Body of pancreas (tissue), 4 donors: ENCODE results near the gene BTAF1. TPM values are rescaled to one million over a fixed set of nuclear protein-coding genes. Genes with fewer than 3 reads are reported as not detected.

Experiments used
- ATAC-seq: fragments of 150-250 bp; one replicate; pipeline ENCODE4 v1.9.1; 2016
- DNase-seq, 4 donors: peaks; one replicate each; pipeline ENCODE4 v3.0.0-alpha.2; 2019
- H3K27ac ChIP-seq, 4 donors: fragments of 200-600 bp; sonication (generic); 1 replicate in 3 of 4; 2 replicates in 1 of 4; pipeline versions ENCODE4 v1.5.1 to v1.6.1; 2016 to 2019; ENCODE audit warnings: mild to moderate bottlenecking in 1 of 4, mixed read lengths in 1 of 4, moderate library complexity in 1 of 4
- H3K27me3 ChIP-seq, 2 donors: fragments of 200-600 bp; sonication (generic); one replicate each; pipeline ENCODE4 v1.6.0; 2016; ENCODE audit warnings: mild to moderate bottlenecking in 1 of 2
- H3K36me3 ChIP-seq, 2 donors: fragments of 200-600 bp; sonication (generic); replicated peaks in 1 of 2; 2 replicates each; pipeline ENCODE4 v1.5.1; 2016; ENCODE audit warnings: low read depth in 2 of 2; ENCODE audit not compliant: insufficient read depth in 1 of 2
- H3K4me1 ChIP-seq: fragments of 200-600 bp; sonication (generic); one replicate; pipeline ENCODE4 v1.6.0; 2016
- H3K4me3 ChIP-seq, 2 donors: fragments of 200-600 bp; sonication (generic); 1 replicate in 1 of 2; 2 replicates in 1 of 2; pipeline ENCODE4 v1.5.1; 2016 to 2019
- H3K9me3 ChIP-seq, 3 donors: fragments of 200-600 bp; sonication (generic); 1 replicate in 2 of 3; 2 replicates in 1 of 3; pipeline ENCODE4 v1.5.1; 2016
- CTCF ChIP-seq, 7 experiments: fragments of 450-650 bp in 4 of 7; fragments of 200-600 bp in 3 of 7; sonication (generic) in 3 of 7; IDR thresholded peaks; one replicate each; pipeline ENCODE4 v1.5.1; 2016 to 2019; ENCODE audit warnings: antibody characterized with exemption in 7 of 7
- POLR2A ChIP-seq, 3 donors: fragments of 450-650 bp; IDR thresholded peaks; one replicate each; pipeline ENCODE4 v1.6.1; 2016; ENCODE audit warnings: antibody characterized with exemption in 3 of 3, mild to moderate bottlenecking in 2 of 3
- WGBS, 2 donors: methylation state at CpG; one replicate each; pipeline ENCODE4 v1.1.5; 2017; 5-methylcytosine and 5-hydroxymethylcytosine counted together
- intact Hi-C: fragments of 100-400 bp; cut with DNase I; formaldehyde crosslinking; loops from one replicate; pipeline ENCODE4 v1.15.1; 2023
- total RNA-seq, 2 donors: library from RNA; depleted of rRNA; stranded (reverse); fragments of >200 nt; gene quantifications; one replicate each; pipeline ENCODE4 v1.1.0, GENCODE V29; 2016

The BTAF1 gene
- total RNA-seq, 2 donors from 2014 or later = 30.0 to 39.7 TPM

DNA sequence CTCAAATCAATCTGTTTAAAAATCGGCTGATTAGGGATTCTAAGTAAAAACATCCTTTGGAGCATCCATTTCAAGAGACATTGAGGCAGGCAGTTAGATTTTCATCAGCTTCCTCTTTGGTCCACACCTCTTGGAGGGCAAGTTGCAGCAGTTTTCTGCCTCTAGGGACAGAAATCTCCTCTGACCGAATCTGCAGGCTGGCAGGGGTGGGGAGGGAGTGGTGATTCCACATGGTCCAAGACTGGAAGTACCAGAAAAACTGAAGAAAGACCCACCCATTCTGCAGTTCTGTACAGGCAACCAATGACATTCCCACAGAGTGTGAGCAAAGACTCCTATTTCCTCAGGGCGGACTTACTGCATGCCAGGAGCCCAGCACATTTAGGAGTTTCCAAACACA lies 43.3 kb upstream of the BTAF1 start:
- intact Hi-C loops = no loop called here
- H3K4me3 ChIP-seq = no peak overlapping the region
- no peaks in the 10 kb centered on the region for H3K9me3 ChIP-seq
- no peak overlapping the region for H3K27ac ChIP-seq
- 38 to 43% methylated on average over 3 of the region's 3 CpGs for WGBS, 2 donors
- DNase-seq (no peak), ATAC-seq (no peak)
- TF ChIP-seq POLR2A (IDR thresholded peaks at IDR 0.05) = no peak
- TF ChIP-seq CTCF (IDR thresholded peaks at IDR 0.05) = no peak
- no peaks in the 10 kb centered on the region for H3K27me3 ChIP-seq
- no peaks in the 10 kb centered on the region for H3K4me1 ChIP-seq
- H3K36me3 ChIP-seq = no peaks in the 10 kb centered on the region

GRCh38 chr10:91883549-91884444 lies 39.8 kb upstream of the BTAF1 start:
- intact Hi-C loops = no loop called here
- no peak for TF ChIP-seq CTCF (IDR thresholded peaks at IDR 0.05)
- TF ChIP-seq POLR2A (IDR thresholded peaks at IDR 0.05) = no peak
- Histone ChIP-seq H3K27ac (no peak overlapping the region), H3K9me3 (no peaks in the 10 kb centered on the region), H3K27me3 (no peaks in the 10 kb centered on the region), H3K36me3 (no peaks in the 10 kb centered on the region), H3K4me1 (peaks cover 13% of the 10 kb centered on the region), H3K4me3 (no peak overlapping the region)
- DNase-seq (peak; percentile 18 to 55 (median 46)), ATAC-seq (peak; percentile 76)
- 34 to 37% methylated on average over 19 to 20 of the region's 20 CpGs for WGBS, 2 donors

DNA sequence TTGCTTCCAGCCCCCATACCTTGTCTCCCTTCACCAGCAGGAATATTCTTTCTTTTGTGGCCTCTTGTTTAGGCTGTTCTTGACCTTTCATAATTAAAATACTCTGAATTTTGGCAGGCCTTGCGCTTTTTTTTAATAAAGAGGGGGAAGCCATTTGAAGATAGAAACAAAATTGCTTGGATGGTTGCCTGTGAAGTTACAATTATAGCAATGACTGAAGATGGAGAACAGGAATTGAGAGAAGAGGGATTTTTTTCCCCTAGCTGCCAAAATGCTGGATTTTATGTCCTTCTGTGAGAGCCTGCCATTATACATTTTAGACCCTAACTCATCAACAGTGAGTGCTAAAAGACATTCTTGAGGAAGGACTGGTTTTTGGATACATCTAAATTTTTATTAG lies 39.0 kb upstream of the BTAF1 start:
- H3K9me3 ChIP-seq = no peaks in the 10 kb centered on the region
- no peaks in the 10 kb centered on the region for H3K36me3 ChIP-seq
- H3K27me3 ChIP-seq = no peaks in the 10 kb centered on the region
- no peak for DNase-seq
- WGBS, 2 donors = 80 to 86% methylated on average over 1 of the region's 1 CpG
- H3K4me3 ChIP-seq = peak overlapping the region in 1 of 2 donors; percentile 5
- H3K27ac ChIP-seq = no peak overlapping the region
- intact Hi-C loops = no loop called here
- peaks cover 13% of the 10 kb centered on the region for H3K4me1 ChIP-seq
- ATAC-seq = no peak
- TF ChIP-seq POLR2A (IDR thresholded peaks at IDR 0.05) (no peak), CTCF (IDR thresholded peaks at IDR 0.05) (no peak)

DNA sequence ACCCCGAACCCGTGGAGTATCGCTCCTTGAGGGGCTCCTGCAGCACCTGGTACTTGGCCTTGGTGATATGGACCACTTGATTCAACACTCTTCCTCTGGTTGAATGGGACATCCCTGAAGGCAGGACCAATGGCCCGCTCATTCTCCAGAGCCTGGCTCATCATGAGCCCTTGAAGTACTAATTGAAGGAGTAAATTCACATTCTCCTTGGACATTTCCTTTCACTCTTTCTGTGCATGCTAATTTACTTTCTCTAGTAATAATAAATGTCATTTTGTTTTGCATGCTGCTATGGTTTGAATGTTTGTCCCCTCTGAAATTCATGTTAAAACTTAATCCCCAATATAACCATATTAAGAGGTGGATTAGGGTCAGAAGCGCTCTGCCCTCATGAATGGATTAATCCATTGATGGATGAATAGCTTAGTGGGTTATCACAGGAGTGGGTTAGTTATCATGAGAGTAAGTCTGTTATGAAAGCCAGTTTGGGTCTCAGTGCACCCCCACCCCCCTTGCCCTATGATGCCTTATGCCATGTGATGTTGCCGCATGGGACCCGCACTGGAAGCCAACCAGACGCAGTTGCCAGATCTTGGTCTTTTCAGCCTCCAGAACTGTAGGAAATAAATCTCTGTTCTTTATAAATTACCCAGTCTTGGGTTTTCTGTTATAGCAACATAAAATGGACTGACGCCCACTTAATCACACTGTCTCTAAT lies 38.0 kb upstream of the BTAF1 start:
- 91 to 93% methylated on average over 9 of the region's 9 CpGs for WGBS, 2 donors
- Histone ChIP-seq H3K27ac (no peak overlapping the region), H3K9me3 (no peaks in the 10 kb centered on the region), H3K36me3 (no peaks in the 10 kb centered on the region), H3K4me3 (no peak overlapping the region), H3K4me1 (peaks cover 13% of the 10 kb centered on the region), H3K27me3 (no peaks in the 10 kb centered on the region)
- DNase-seq = no peak
- no peak for ATAC-seq
- intact Hi-C loops = no loop called here
- no peak for TF ChIP-seq CTCF (IDR thresholded peaks at IDR 0.05)
- TF ChIP-seq POLR2A (IDR thresholded peaks at IDR 0.05) = no peak
